H1 (cell line): ENCODE results near the gene MCCC1. TPM values are rescaled to one million over a fixed set of nuclear protein-coding genes. Genes with fewer than 3 reads are reported as not detected.

Experiments used
- CTCF ChIA-PET: fragments of 300-600 bp; sonication (Branson Sonifier 250); formaldehyde crosslinking; loops from one replicate; lab custom pipeline; 2021; ENCODE audit not compliant: partially characterized antibody; lab: Charles Lee
- POLR2A ChIA-PET: fragments of 300-600 bp; sonication (Branson Sonifier 250); formaldehyde crosslinking; loops from one replicate; lab custom pipeline; 2021; ENCODE audit warnings: inconsistent platforms; ENCODE audit not compliant: partially characterized antibody; lab: Charles Lee
- DNase-seq, 2 experiments: peaks; one replicate each; pipeline versions ENCODE4 v3.0.0 to v3.0.0-alpha.2; 2010 to 2022; ENCODE audit warnings: low spot score in 2 of 2, low read depth in 1 of 2, mixed read lengths in 1 of 2
- FAIRE-seq: peaks from 2 replicates; lab custom pipeline; 2011; peaks lifted over from hg19 to GRCh38; lab: Jason Lieb, UNC
- H2AFZ ChIP-seq: 2 replicates; pipeline ENCODE4 v1.8.1; 2012; ENCODE audit warnings: low read length, inconsistent platforms
- H2AK5ac ChIP-seq: 2 replicates; pipeline ENCODE4 v1.6.1; 2013; ENCODE audit warnings: low read depth, low read length
- H2BK120ac ChIP-seq: replicated peaks from 2 replicates; pipeline ENCODE3; 2013; ENCODE audit warnings: low read depth, low read length, inconsistent platforms
- H2BK12ac ChIP-seq: 2 replicates; pipeline ENCODE4 v1.6.1; 2013; ENCODE audit warnings: low read depth, low read length
- H2BK15ac ChIP-seq: 2 replicates; pipeline ENCODE4 v1.6.1; 2013; ENCODE audit warnings: low read length
- H2BK20ac ChIP-seq: 2 replicates; pipeline ENCODE4 v1.6.1; 2013; ENCODE audit warnings: low read length
- H2BK5ac ChIP-seq: 2 replicates; pipeline ENCODE4 v1.6.1; 2013; ENCODE audit warnings: low read depth, low read length
- H3K14ac ChIP-seq: 2 replicates; pipeline ENCODE4 v1.6.1; 2013; ENCODE audit warnings: inconsistent platforms; ENCODE audit not compliant: insufficient read length
- H3K18ac ChIP-seq: 2 replicates; pipeline ENCODE4 v1.6.1; 2013; ENCODE audit warnings: low read length; ENCODE audit errors: extremely low read depth
- H3K23ac ChIP-seq: 2 replicates; pipeline ENCODE4 v1.6.1; 2013; ENCODE audit warnings: inconsistent platforms; ENCODE audit not compliant: insufficient read length
- H3K23me2 ChIP-seq: 2 replicates; pipeline ENCODE4 v1.6.1; 2013; ENCODE audit warnings: low read depth, low read length
- H3K27ac ChIP-seq: 2 replicates; pipeline ENCODE4 v1.6.1; 2011; ENCODE audit warnings: low read depth, low read length, inconsistent platforms
- H3K27me3 ChIP-seq, 4 experiments: replicated peaks in 1 of 4; 1 replicate in 1 of 4; 2 replicates in 3 of 4; pipeline versions ENCODE4 v1.6.1 to v1.8.1; 2011 to 2013; ENCODE audit warnings: low read length in 3 of 4, mild to moderate bottlenecking in 3 of 4, inconsistent platforms in 2 of 4, mixed read lengths in 2 of 4, moderate library complexity in 1 of 4; ENCODE audit not compliant: control insufficient read depth in 3 of 4, insufficient read depth in 3 of 4; ENCODE audit errors: extremely low read depth in 1 of 4
- H3K36me3 ChIP-seq, 4 experiments: 2 replicates each; pipeline versions ENCODE4 v1.6.1 to v1.8.1; 2011 to 2013; ENCODE audit warnings: mild to moderate bottlenecking in 4 of 4, low read length in 3 of 4, moderate library complexity in 2 of 4, control low read depth in 1 of 4, inconsistent platforms in 1 of 4; ENCODE audit not compliant: insufficient read depth in 4 of 4, control insufficient read depth in 2 of 4
- H3K4ac ChIP-seq: replicated peaks from 2 replicates; pipeline ENCODE3; 2013; ENCODE audit warnings: low read length, low read depth, mixed read lengths, inconsistent platforms; ENCODE audit not compliant: insufficient read length
- H3K4me1 ChIP-seq, 4 experiments: replicated peaks in 1 of 4; 1 replicate in 1 of 4; 2 replicates in 3 of 4; pipeline versions ENCODE4 v1.6.1 to v1.8.1; 2011 to 2013; ENCODE audit warnings: low read length in 3 of 4, inconsistent platforms in 2 of 4, mixed read lengths in 1 of 4; ENCODE audit not compliant: insufficient read depth in 4 of 4, control insufficient read depth in 3 of 4
- H3K4me2 ChIP-seq, 2 experiments: 2 replicates each; pipeline versions ENCODE4 v1.6.1 to v1.8.1; 2011 to 2013; ENCODE audit warnings: low read depth in 2 of 2, low read length in 2 of 2, control low read depth in 1 of 2, inconsistent platforms in 1 of 2, mild to moderate bottlenecking in 1 of 2; ENCODE audit not compliant: insufficient read depth in 1 of 2
- H3K4me3 ChIP-seq, 4 experiments: fragments of 200-600, 300-600 bp in 1 of 4; sonication (generic), shearing (Covaris generic), sonication (Bioruptor Twin) in 1 of 4; 2 replicates each; pipeline versions ENCODE4 v1.5.1 to v1.8.1; 2011 to 2016; ENCODE audit warnings: low read length in 4 of 4, low read depth in 3 of 4, control low read depth in 2 of 4, inconsistent platforms in 2 of 4, mild to moderate bottlenecking in 2 of 4, mixed read lengths in 1 of 4, moderate library complexity in 1 of 4; ENCODE audit not compliant: insufficient read depth in 2 of 4; ENCODE audit errors: extremely low read depth in 1 of 4
- H3K56ac ChIP-seq: replicated peaks from 2 replicates; pipeline ENCODE3; 2013; ENCODE audit warnings: low read depth, mild to moderate bottlenecking, mixed read lengths, low read length, inconsistent platforms; ENCODE audit not compliant: insufficient read length
- H3K79me1 ChIP-seq: 2 replicates; pipeline ENCODE4 v1.6.1; 2013; ENCODE audit warnings: low read depth, low read length, control low read depth
- H3K79me2 ChIP-seq, 2 experiments: 2 replicates each; pipeline versions ENCODE4 v1.6.1 to v1.8.1; 2012 to 2013; ENCODE audit warnings: low read length in 2 of 2, mild to moderate bottlenecking in 2 of 2, inconsistent platforms in 1 of 2; ENCODE audit not compliant: insufficient read depth in 2 of 2, control insufficient read depth in 1 of 2
- H3K9ac ChIP-seq, 4 experiments: replicated peaks in 1 of 4; 1 replicate in 1 of 4; 2 replicates in 3 of 4; pipeline versions ENCODE4 v1.6.1 to v1.8.1; 2011 to 2013; ENCODE audit warnings: low read depth in 3 of 4, low read length in 3 of 4, control low read depth in 2 of 4, mild to moderate bottlenecking in 2 of 4, moderate library complexity in 2 of 4, inconsistent platforms in 1 of 4; ENCODE audit errors: extremely low read depth in 1 of 4
- H3K9me3 ChIP-seq, 2 experiments: 2 replicates each; pipeline versions ENCODE4 v1.6.1 to v1.8.1; 2012 to 2013; ENCODE audit warnings: mild to moderate bottlenecking in 2 of 2, moderate library complexity in 2 of 2, control low read depth in 1 of 2, inconsistent platforms in 1 of 2, low read depth in 1 of 2, low read length in 1 of 2, mixed read lengths in 1 of 2; ENCODE audit not compliant: insufficient read depth in 2 of 2
- H4K20me1 ChIP-seq, 2 experiments: replicated peaks in 1 of 2; 2 replicates each; pipeline versions ENCODE3 to v1.8.1; 2011 to 2013; ENCODE audit warnings: inconsistent platforms in 2 of 2, low read length in 2 of 2, mild to moderate bottlenecking in 1 of 2; ENCODE audit not compliant: insufficient read depth in 2 of 2, control insufficient read depth in 1 of 2
- H4K5ac ChIP-seq: 2 replicates; pipeline ENCODE4 v1.6.1; 2013; ENCODE audit warnings: low read length, low read depth, mixed read lengths, inconsistent platforms; ENCODE audit not compliant: insufficient read length
- H4K8ac ChIP-seq: 2 replicates; pipeline ENCODE4 v1.8.0; 2013; ENCODE audit warnings: mild to moderate bottlenecking, moderate library complexity, low read length, inconsistent platforms; ENCODE audit not compliant: insufficient read depth; ENCODE audit errors: extremely low read depth
- H4K91ac ChIP-seq: replicated peaks from 2 replicates; pipeline ENCODE3; 2013; ENCODE audit warnings: low read length, mixed read lengths, inconsistent platforms; ENCODE audit not compliant: insufficient read length
- ATF3 ChIP-seq: IDR thresholded peaks from 2 replicates; pipeline ENCODE4 v1.6.1; 2011; ENCODE audit warnings: low read depth, mild to moderate bottlenecking, low read length; ENCODE audit not compliant: insufficient read depth
- BRCA1 ChIP-seq: IDR thresholded peaks from 2 replicates; pipeline ENCODE4 v1.6.1; 2012; ENCODE audit warnings: low read depth, low read length, improper control_type of control experiment
- CREB1 ChIP-seq: IDR thresholded peaks from 2 replicates; pipeline ENCODE4 v1.6.1; 2012; ENCODE audit warnings: inconsistent platforms
- CTBP2 ChIP-seq: IDR thresholded peaks from 2 replicates; pipeline ENCODE4 v1.7.0; 2011; ENCODE audit warnings: borderline replicate concordance, mild to moderate bottlenecking, moderate library complexity, mixed read lengths, low read length; ENCODE audit not compliant: insufficient read depth, insufficient read length
- EZH2 ChIP-seq: fragments of 200-600 bp; sonication (generic); IDR thresholded peaks from 2 replicates; pipeline ENCODE4 v1.7.1; 2012; ENCODE audit warnings: low read depth, mild to moderate bottlenecking, moderate library complexity, low read length, inconsistent platforms; ENCODE audit not compliant: severe bottlenecking
- GABPA ChIP-seq: IDR thresholded peaks from 2 replicates; pipeline ENCODE4 v1.6.1; 2011; ENCODE audit warnings: mild to moderate bottlenecking, low read length, moderate library complexity, borderline replicate concordance; ENCODE audit not compliant: insufficient read depth
- HDAC2 ChIP-seq, 2 experiments: fragments of 300-600 bp in 1 of 2; sonication (generic) in 1 of 2; IDR thresholded peaks; 2 replicates each; pipeline ENCODE4 v1.6.1; 2011 to 2012; ENCODE audit warnings: low read depth in 2 of 2, low read length in 2 of 2, mild to moderate bottlenecking in 2 of 2, moderate library complexity in 2 of 2, borderline replicate concordance in 1 of 2, inconsistent platforms in 1 of 2
- KDM1A ChIP-seq: fragments of 200-600, 300-600 bp; sonication (generic); IDR thresholded peaks from 2 replicates; pipeline ENCODE4 v1.7.1; 2016; ENCODE audit warnings: mild to moderate bottlenecking, low read length, borderline replicate concordance
- MAFK ChIP-seq: IDR thresholded peaks from 2 replicates; pipeline ENCODE4 v1.6.1; 2012; ENCODE audit warnings: low read depth, mild to moderate bottlenecking, improper control_type of control experiment, low read length
- RAD21 ChIP-seq, 2 experiments: IDR thresholded peaks in 1 of 2; conservative IDR thresholded peaks in 1 of 2; 2 replicates each; pipeline ENCODE4 v1.6.1; 2011; ENCODE audit warnings: low read depth in 2 of 2, low read length in 2 of 2, improper control_type of control experiment in 1 of 2, inconsistent platforms in 1 of 2, mild to moderate bottlenecking in 1 of 2, moderate library complexity in 1 of 2
- SIX5 ChIP-seq: IDR thresholded peaks from 2 replicates; pipeline ENCODE4 v1.6.1; 2011; ENCODE audit warnings: mild to moderate bottlenecking, low read depth, low read length
- TAF7 ChIP-seq: optimal IDR thresholded peaks from 2 replicates; pipeline ENCODE3; 2011; ENCODE audit warnings: low read depth, mild to moderate bottlenecking, inconsistent platforms, low read length, moderate library complexity, borderline replicate concordance
- WGBS, 2 experiments: shearing (Covaris generic) in 1 of 2; methylation state at CpG; one replicate each; pipeline versions ENCODE4 v1.1.6 to v1.1.7; 2013 to 2015; ENCODE audit warnings: low lambda C conversion rate in 2 of 2, mixed read lengths in 2 of 2, inconsistent platforms in 1 of 2, low coverage in 1 of 2, missing lambda C conversion rate in 1 of 2; ENCODE audit not compliant: insufficient replicate concordance in 2 of 2, insufficient coverage in 1 of 2, insufficient read length in 1 of 2; ENCODE audit errors: extremely low coverage in 1 of 2, missing lambda C conversion rate in 1 of 2; 5-methylcytosine and 5-hydroxymethylcytosine counted together
- polyA plus RNA-seq, 7 experiments: library from polyadenylated mRNA; depleted of rRNA in 3 of 7; stranded (reverse) in 5 of 7; unstranded in 2 of 7; fragments of >200 nt in 5 of 7; fragments of 200-250 nt in 2 of 7; gene quantifications; 1 replicate in 5 of 7; 2 replicates in 1 of 7; 4 replicates in 1 of 7; pipeline versions ENCODE4 v1.2.1 to v1.2.3, GENCODE V29; 2011 to 2013; ENCODE audit warnings: missing spikeins in 2 of 7, mixed read lengths in 2 of 7
- total RNA-seq: library from RNA; stranded (reverse); fragmentation: NEBNext Ultra II Directional; extraction: Animal tissue kit (Norgen Biotek cat#: 25700); gene quantifications from 2 replicates; pipeline ENCODE4 v1.2.1, GENCODE V29; 2021

The MCCC1 gene
- total and polyA plus RNA-seq, 2 of the 8 experiments (the other 6 are each of a cell fraction or from before 2014, with no cell fraction given) = 10.8 to 21.5 TPM

GRCh38 chr3:183080628-183081027, 18.7 kb downstream of the MCCC1 start:
- Histone ChIP-seq H2BK5ac (no peak overlapping the region), H4K8ac (no peak overlapping the region), H3K36me3 (peaks cover 2 to 77% (median 33%) of the 10 kb centered on the region in 4 experiments; a peak in 7 of 8 replicates), H2BK20ac (no peak overlapping the region), H4K20me1 (no peaks in the 10 kb centered on the region), H4K5ac (no peak overlapping the region), H2BK15ac (no peak overlapping the region), H2AK5ac (no peak overlapping the region), H3K4ac (no peak overlapping the region), H3K23ac (no peak overlapping the region), H2BK12ac (no peak overlapping the region), H3K79me2 (no peaks in the 10 kb centered on the region), H4K91ac (no peak overlapping the region), H3K4me2 (no peak overlapping the region), H3K9me3 (peaks cover 7 to 25% of the 10 kb centered on the region in 2 experiments; a peak in 3 of 4 replicates), H3K56ac (no peak overlapping the region), H3K23me2 (no peaks in the 10 kb centered on the region), H2AFZ (no peak overlapping the region), H3K27me3 (no peaks in the 10 kb centered on the region), H3K4me3 (no peak overlapping the region), H3K9ac (no peak overlapping the region), H3K4me1 (no peaks in the 10 kb centered on the region), H3K18ac (no peak overlapping the region), H3K14ac (no peak overlapping the region), H3K27ac (no peak overlapping the region), H3K79me1 (no peaks in the 10 kb centered on the region), H2BK120ac (no peak overlapping the region)
- CTCF ChIA-PET = no interaction called here
- POLR2A ChIA-PET = no interaction called here
- WGBS, 2 experiments = 96% methylated on average over 3 of the region's 3 CpGs; no CpG with 5 or more reads in 1 of the 2 experiments
- no peak for FAIRE-seq
- no peak for DNase-seq
- TF ChIP-seq MAFK (no peak), SIX5 (no peak), CREB1 (no peak), GABPA (no peak), RAD21 (IDR thresholded peaks at IDR 0.05 in 1 of 2, conservative IDR thresholded peaks at IDR 0.05 in 1 of 2; ENCODE audit: low read depth in 2 of 2, low read length in 2 of 2) (no peak), ATF3 (no peak), EZH2 (no peak), TAF7 (no peak), CTBP2 (no peak), KDM1A (no peak), HDAC2 (IDR thresholded peaks at IDR 0.05; ENCODE audit: borderline replicate concordance in 1 of 2, low read depth in 2 of 2, low read length in 2 of 2) (no peak), BRCA1 (no peak)
